ENCODE data around the gene ESD. TPM values are rescaled to one million over a fixed set of nuclear protein-coding genes. Genes with fewer than 3 reads are reported as not detected.

The ESD gene
- total and polyA plus RNA-seq, 2 of the 13 experiments (the other 11 are each of a cell fraction or from before 2014, with no cell fraction given): 118 to 147 TPM

GRCh38 chr13:46831588-46832194 is 34.7 kb upstream of the ESD start (continued):
- TF ChIP-seq ZNF335 (CRISPR knock-in tag; IDR thresholded peaks at IDR 0.05): no peak
- no peak for TF ChIP-seq CENPBD1 (CRISPR knock-in tag; IDR thresholded peaks at IDR 0.05; ENCODE audit: borderline replicate concordance, low read depth)
- TF ChIP-seq ZNF891 (CRISPR knock-in tag; IDR thresholded peaks at IDR 0.05): no peak
- no peak for TF ChIP-seq SNRNP70 (IDR thresholded peaks at IDR 0.05; ENCODE audit: low read depth, low read length)

GRCh38 chr13:46830405-46831005 is 33.5 kb upstream of the ESD start:
- no peak for FAIRE-seq
- CTCF ChIA-PET (ENCODE audit: low intra/inter-chr PET ratio, low total read pairs): no interaction called here
- ATAC-seq: no peak
- H3K27me3 ChIP-seq (ENCODE audit: control insufficient read depth in 1 of 2, insufficient read depth in 2 of 2, low read length in 2 of 2): no peaks in the 10 kb centered on the region
- no peak for TF ChIP-seq ELF3 (CRISPR knock-in tag; IDR thresholded peaks at IDR 0.05)
- no peak overlapping the region for H3K4me2 ChIP-seq (ENCODE audit: low read depth, low read length)
- H3K4me3 ChIP-seq (replicated peaks in 1 of 3; ENCODE audit: insufficient read depth in 1 of 3, low read depth in 2 of 3, low read length in 3 of 3): no peak overlapping the region
- no peaks in the 10 kb centered on the region for H3K79me2 ChIP-seq (ENCODE audit: insufficient read depth, low read length)
- in situ Hi-C loops (cut with HindIII; ENCODE audit: extremely low pct_ligation_motif_present, low pct_unique_long_range_greater_than_20kb) (loop anchor here (25.0 kb wide), 1 partner anchor 932 kb away; no protein-coding TSS in a partner anchor), intact Hi-C loops (cut with micrococcal nuclease; ENCODE audit: unreplicated experiment) (loop anchor here (2.0 to 5.0 kb wide), 3 partner anchors 627 to 944 kb away; no protein-coding TSS in a partner anchor)
- H3K9me3 ChIP-seq (ENCODE audit: low read length): no peaks in the 10 kb centered on the region
- H3K9ac ChIP-seq (ENCODE audit: insufficient read depth, low read depth, low read length): no peak overlapping the region
- no peak overlapping the region for H2AFZ ChIP-seq (ENCODE audit: low read length)
- POLR2A ChIA-PET: no interaction called here
- no peaks in the 10 kb centered on the region for H3K36me3 ChIP-seq (replicated peaks in 1 of 2; ENCODE audit: control insufficient read depth in 1 of 2, insufficient read depth in 2 of 2, low read length in 2 of 2)
- DNase-seq (ENCODE audit: low spot score): no peak
- H3K4me1 ChIP-seq (ENCODE audit: insufficient read depth, low read length): no peaks in the 10 kb centered on the region
- BruUV-seq (replicated peaks): no TSS peak
- H4K20me1 ChIP-seq (ENCODE audit: insufficient read depth, low read length): no peaks in the 10 kb centered on the region
- no peak overlapping the region for H3K27ac ChIP-seq (ENCODE audit: extremely low read length, insufficient read depth, low read length)

GRCh38 chr13:46822551-46822950 is 25.6 kb upstream of the ESD start:
- Histone ChIP-seq H3K79me2 (ENCODE audit: insufficient read depth, low read length) (no peaks in the 10 kb centered on the region), H3K36me3 (replicated peaks in 1 of 2; ENCODE audit: control insufficient read depth in 1 of 2, insufficient read depth in 2 of 2, low read length in 2 of 2) (no peaks in the 10 kb centered on the region), H3K9me3 (ENCODE audit: low read length) (no peaks in the 10 kb centered on the region), H3K27me3 (ENCODE audit: control insufficient read depth in 1 of 2, insufficient read depth in 2 of 2, low read length in 2 of 2) (peaks cover 0 to 2% of the 10 kb centered on the region in 2 experiments; a peak in 1 of 5 replicates), H2AFZ (ENCODE audit: low read length) (no peak overlapping the region), H3K4me2 (ENCODE audit: low read depth, low read length) (no peak overlapping the region), H3K9ac (ENCODE audit: insufficient read depth, low read depth, low read length) (no peak overlapping the region), H3K27ac (ENCODE audit: extremely low read length, insufficient read depth, low read length) (no peak overlapping the region), H3K4me1 (ENCODE audit: insufficient read depth, low read length) (no peaks in the 10 kb centered on the region), H3K4me3 (replicated peaks in 1 of 3; ENCODE audit: insufficient read depth in 1 of 3, low read depth in 2 of 3, low read length in 3 of 3) (no peak overlapping the region), H4K20me1 (ENCODE audit: insufficient read depth, low read length) (no peaks in the 10 kb centered on the region)
- no peak for TF ChIP-seq ZNF24 (IDR thresholded peaks at IDR 0.05)
- no peak for TF ChIP-seq RXRA (CRISPR knock-in tag; IDR thresholded peaks at IDR 0.05)
- TF ChIP-seq ZNF280D (CRISPR knock-in tag; IDR thresholded peaks at IDR 0.05): no peak
- no peak for TF ChIP-seq ZNF180 (CRISPR knock-in tag; IDR thresholded peaks at IDR 0.05; ENCODE audit: borderline replicate concordance, low read depth)
- TF ChIP-seq ZBTB49 (CRISPR knock-in tag; IDR thresholded peaks at IDR 0.05; ENCODE audit: borderline replicate concordance): no peak
- TF ChIP-seq RFXANK (CRISPR knock-in tag; IDR thresholded peaks at IDR 0.05): no peak
- intact Hi-C loops (cut with micrococcal nuclease; ENCODE audit: unreplicated experiment): no loop called here
- DNase-seq (ENCODE audit: low spot score): no peak
- CTCF ChIA-PET (ENCODE audit: low intra/inter-chr PET ratio, low total read pairs): no interaction called here
- BruUV-seq (replicated peaks): no TSS peak
- POLR2A ChIA-PET: no interaction called here
- ATAC-seq: no peak
- no peak for FAIRE-seq
- in situ Hi-C loops (cut with HindIII; ENCODE audit: extremely low pct_ligation_motif_present, low pct_unique_long_range_greater_than_20kb): no loop called here
- WGBS (ENCODE audit: low lambda C conversion rate): 46% methylated on average over 2 of the region's 2 CpGs
